ENCODE results near the gene SLC7A6.

The SLC7A6 gene

GRCh38 chr16:68230956-68231355 is 33.4 kb upstream of the SLC7A6 start:
- no peak for ATAC-seq
- no peak for TF ChIP-seq ZFP3 (CRISPR knock-in tag; IDR thresholded peaks at IDR 0.05)
- TF ChIP-seq ESRRG (CRISPR knock-in tag; IDR thresholded peaks at IDR 0.05): no peak
- no peak for TF ChIP-seq ZC3H10 (CRISPR knock-in tag; IDR thresholded peaks at IDR 0.05)
- no peak for TF ChIP-seq CSDC2 (CRISPR knock-in tag; IDR thresholded peaks at IDR 0.05)
- TF ChIP-seq ISL1 (CRISPR knock-in tag; IDR thresholded peaks at IDR 0.05): no peak
- no peak for TF ChIP-seq ZNF70 (CRISPR knock-in tag; IDR thresholded peaks at IDR 0.05)
- no peak for TF ChIP-seq ZNF8 (CRISPR knock-in tag; IDR thresholded peaks at IDR 0.05)
- no peak for TF ChIP-seq OSR1 (CRISPR knock-in tag; IDR thresholded peaks at IDR 0.05)
- no peak for TF ChIP-seq BACH2 (CRISPR knock-in tag; IDR thresholded peaks at IDR 0.05; ENCODE audit: borderline replicate concordance)
- no peak for TF ChIP-seq PATZ1 (CRISPR knock-in tag; IDR thresholded peaks at IDR 0.05; ENCODE audit: borderline replicate concordance)
- TF ChIP-seq TSHZ2 (CRISPR knock-in tag; IDR thresholded peaks at IDR 0.05): no peak
- TF ChIP-seq CSRNP3 (CRISPR knock-in tag; IDR thresholded peaks at IDR 0.05): no peak
- TF ChIP-seq PPARA (CRISPR knock-in tag; IDR thresholded peaks at IDR 0.05; ENCODE audit: borderline replicate concordance): no peak
- TF ChIP-seq TCF4 (CRISPR knock-in tag; IDR thresholded peaks at IDR 0.05; ENCODE audit: borderline replicate concordance): no peak
- TF ChIP-seq POU6F1 (CRISPR knock-in tag; IDR thresholded peaks at IDR 0.05; ENCODE audit: borderline replicate concordance, low read depth): no peak
- no peak for TF ChIP-seq CREB5 (CRISPR knock-in tag; IDR thresholded peaks at IDR 0.05; ENCODE audit: low read depth)

GRCh38 chr16:68231384-68232136 is 32.8 kb upstream of the SLC7A6 start:
- TF ChIP-seq PPARA (CRISPR knock-in tag; IDR thresholded peaks at IDR 0.05; ENCODE audit: borderline replicate concordance) (no peak), ZNF70 (CRISPR knock-in tag; IDR thresholded peaks at IDR 0.05) (no peak), ZFP30 (CRISPR knock-in tag; IDR thresholded peaks at IDR 0.05) (no peak), ZNF8 (CRISPR knock-in tag; IDR thresholded peaks at IDR 0.05) (no peak), TOX (CRISPR knock-in tag; IDR thresholded peaks at IDR 0.05; ENCODE audit: borderline replicate concordance) (no peak), ZNF565 (CRISPR knock-in tag; conservative IDR thresholded peaks at IDR 0.05; ENCODE audit: low read depth) (no peak), GLIS3 (CRISPR knock-in tag; IDR thresholded peaks at IDR 0.05) (no peak), ISL1 (CRISPR knock-in tag; IDR thresholded peaks at IDR 0.05) (no peak), POU6F1 (CRISPR knock-in tag; IDR thresholded peaks at IDR 0.05; ENCODE audit: borderline replicate concordance, low read depth) (no peak), ZC3H10 (CRISPR knock-in tag; IDR thresholded peaks at IDR 0.05) (no peak), OSR1 (CRISPR knock-in tag; IDR thresholded peaks at IDR 0.05) (no peak)
- ATAC-seq: no peak

Measured in SK-N-SH treated with all-trans-retinoic acid at 6 μM for 48 hours (cell line).